GM19468 (cell line): ENCODE measurements around the gene TMA7.

Source experiments
- ATAC-seq: cut with Tn5 transposase; IDR thresholded peaks from one replicate; pipeline ENCODE4 v1.9.1; 2021; ENCODE audit warnings: mild to moderate bottlenecking, moderate library complexity, moderate number of reproducible peaks; ENCODE audit not compliant: unreplicated experiment; ENCODE audit errors: extremely low read depth

TMA7 gene

DNA sequence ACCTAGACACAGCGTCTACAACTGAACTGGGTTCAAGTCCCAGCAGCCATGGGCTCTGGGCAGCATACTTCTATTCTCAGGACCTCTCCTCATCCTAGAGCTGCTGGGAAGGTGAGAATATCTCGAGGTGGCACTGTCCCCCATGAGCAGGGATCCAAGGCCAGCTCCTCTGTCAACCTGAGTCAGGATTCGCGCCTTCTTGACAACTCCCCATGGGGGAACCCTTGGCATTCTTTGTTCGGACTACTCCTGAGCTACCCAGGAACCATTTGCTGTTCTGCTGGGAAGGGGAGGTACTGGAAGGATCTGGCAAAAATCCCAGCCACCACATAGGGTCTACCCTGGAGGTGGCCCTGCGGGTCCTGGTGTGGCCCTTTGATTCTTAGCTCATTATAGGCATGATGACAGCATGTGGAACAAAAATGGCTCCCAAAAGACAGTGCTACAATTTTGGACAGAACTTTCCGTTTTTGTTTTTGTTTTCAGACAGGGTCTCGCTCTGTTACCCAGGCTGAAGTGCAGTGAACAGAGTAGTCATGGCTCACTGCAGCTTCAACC, 32.4 kb upstream of the TMA7 start:
- ATAC-seq = no peak

DNA sequence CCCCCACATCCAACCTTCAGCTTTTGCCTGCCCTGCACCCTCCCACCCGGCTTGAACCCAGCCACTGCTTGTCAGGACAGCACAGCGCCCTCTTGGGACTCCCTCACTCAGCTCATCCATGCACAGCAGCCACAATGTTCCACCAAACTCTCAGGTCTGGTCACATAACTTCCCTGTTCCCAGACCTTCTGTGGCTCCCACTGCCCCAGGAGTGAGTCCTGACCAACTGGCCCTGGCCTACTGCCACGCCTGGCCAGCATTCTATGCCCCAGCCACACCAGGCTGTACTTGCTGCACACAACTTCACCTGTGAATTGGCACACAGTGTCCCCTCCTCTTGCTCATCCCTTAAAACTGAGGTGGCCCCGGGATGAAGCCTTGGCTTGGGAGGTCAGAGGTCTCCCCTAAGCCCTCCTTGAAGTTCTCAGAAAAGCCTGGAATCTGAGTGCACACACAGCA, 31.2 kb upstream of the TMA7 start:
- no peak for ATAC-seq

DNA sequence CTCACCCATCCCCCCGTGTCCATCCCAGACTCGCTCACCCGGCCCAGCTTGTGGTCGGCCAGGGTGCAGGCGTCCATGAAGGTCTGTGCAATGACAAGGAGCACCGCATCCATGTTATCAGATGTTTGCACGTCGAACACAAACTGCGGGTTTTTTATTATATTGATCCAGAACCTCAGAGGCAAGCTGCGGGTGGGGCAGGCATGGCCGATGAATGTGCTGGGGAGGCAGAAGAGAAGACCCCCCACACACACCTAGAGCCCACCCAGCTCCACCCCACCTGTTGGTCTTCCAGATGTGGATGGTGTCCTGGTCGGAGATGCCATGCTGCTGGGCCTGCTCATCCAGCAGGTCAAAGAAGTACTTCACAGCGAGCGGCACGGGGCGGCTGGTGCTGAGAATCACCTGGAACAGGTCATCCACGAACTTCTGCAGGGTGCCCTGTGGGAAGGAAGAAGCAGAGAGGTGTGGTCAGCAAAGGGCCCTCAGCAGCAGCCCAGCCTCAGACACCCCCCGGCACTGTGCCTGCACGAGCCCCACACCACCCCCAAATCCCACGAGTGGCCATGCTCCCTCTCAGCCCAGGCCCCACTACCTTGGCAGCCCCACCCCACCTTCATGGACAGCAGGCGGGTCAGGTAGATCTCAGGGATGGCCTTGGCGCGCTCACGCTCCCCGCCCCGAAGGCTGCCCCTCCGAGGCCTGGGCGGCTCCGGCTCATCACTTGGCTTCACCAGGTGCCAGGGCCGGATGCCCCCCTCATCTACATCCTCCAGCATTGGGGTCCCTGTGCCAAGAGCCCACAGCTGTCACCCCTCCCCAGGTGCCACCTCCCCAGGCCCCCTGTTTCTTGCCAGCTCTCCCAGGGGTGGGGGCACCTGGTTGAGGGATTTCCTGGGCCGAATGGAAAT, 30.5 kb upstream of the TMA7 start:
- ATAC-seq = no peak

DNA sequence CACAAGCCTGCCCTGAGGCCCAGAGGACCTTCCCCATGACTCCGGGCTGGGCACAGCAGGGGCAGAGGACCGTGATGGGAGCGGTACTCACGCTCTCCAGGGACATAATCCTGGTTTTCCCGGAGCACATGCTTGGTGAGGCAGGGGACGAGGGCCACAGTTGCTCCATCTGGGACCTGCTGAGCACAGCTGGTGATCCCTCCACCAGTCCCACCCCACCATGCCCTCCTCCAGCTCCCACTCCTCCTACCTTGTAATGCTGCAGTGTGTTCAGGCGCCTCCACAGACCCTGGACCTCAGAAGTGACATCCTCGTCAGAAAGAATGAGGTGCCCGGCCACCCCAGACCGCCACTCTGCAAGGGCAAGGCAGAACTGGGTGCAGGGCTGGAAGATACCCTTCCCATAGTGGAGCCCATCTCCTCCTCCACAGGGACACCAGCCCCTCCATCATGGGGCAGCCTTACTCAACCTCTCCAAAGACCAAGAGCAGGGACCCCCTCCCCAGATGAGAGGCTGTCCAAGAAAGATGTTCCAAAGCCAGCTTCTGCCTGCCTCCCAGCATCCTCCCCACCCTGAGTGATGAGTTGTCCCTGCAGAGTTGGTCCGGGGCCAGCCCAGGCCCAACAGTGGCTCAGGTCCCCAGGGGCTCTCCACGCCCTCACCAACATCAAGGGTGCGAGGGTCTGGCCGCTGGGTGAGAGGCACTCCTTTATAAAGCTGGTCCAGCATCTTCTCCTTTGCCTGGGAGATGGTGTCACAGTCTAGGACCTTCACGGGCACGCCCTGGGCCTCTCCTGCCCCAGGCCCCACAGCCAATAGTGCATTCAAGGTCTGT, 29.6 kb upstream of the TMA7 start:
- no peak for ATAC-seq

DNA sequence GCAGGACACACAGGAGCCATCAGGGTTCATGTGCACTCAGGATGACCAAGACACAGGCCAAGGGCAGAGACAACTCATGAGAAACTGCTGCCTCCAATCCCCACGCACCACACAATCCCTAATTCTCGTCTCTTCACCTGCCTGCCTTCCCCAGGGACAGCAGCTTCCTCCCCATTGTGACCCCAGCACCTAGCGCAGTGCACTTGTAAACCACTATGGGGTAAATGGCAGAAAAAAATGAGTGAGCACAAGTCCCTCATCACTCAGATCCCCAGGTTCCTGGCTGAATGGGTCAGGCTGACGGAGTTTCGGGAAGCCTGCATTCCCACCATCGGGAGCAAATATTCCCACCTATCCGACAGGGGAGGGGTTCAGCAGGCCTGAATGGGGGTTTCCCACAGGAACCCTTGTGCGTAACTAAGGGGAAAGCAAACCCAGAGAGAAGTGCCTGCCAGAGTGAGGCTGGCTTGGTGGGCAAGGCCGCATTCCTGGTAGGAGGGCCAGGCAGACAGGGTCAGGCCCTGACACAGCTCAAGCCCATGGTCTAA, 28.9 kb upstream of the TMA7 start:
- ATAC-seq = no peak

DNA sequence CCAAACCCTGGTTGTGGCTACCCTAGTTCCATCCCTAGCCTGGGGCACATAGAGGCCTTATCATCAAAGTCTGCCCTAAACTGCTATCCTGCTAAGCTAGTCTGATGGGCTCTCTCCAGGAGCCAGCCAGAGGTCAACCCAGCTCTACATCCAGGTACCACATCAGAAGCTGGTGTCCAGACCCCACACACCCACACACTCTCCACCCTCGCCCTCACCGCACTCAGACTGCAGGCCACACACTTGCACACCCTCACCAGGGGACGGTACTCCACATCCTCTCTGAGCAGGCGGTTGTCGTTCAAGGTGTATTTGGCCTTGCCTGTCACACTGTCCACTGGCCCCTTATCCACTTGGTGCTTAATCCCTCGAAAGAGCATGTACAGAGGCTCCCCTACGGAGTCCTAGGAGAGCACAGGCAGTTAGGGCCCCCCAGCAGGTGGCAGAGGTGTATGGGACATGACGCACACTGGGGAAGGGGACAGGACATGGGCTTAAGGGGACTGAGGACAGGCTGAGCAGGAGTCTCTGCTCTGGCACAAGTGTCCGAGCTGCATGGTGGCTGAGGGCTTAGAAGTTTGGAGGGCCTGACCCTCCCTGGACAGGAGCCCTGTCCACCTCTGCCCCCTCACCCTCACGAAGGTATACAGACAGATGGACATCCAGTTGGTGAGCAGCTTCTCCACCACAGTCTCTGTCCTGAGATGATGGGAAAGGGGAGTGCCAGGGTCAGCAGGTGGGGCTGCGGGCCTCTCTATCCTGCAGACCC, 28.3 kb upstream of the TMA7 start:
- no peak for ATAC-seq

DNA sequence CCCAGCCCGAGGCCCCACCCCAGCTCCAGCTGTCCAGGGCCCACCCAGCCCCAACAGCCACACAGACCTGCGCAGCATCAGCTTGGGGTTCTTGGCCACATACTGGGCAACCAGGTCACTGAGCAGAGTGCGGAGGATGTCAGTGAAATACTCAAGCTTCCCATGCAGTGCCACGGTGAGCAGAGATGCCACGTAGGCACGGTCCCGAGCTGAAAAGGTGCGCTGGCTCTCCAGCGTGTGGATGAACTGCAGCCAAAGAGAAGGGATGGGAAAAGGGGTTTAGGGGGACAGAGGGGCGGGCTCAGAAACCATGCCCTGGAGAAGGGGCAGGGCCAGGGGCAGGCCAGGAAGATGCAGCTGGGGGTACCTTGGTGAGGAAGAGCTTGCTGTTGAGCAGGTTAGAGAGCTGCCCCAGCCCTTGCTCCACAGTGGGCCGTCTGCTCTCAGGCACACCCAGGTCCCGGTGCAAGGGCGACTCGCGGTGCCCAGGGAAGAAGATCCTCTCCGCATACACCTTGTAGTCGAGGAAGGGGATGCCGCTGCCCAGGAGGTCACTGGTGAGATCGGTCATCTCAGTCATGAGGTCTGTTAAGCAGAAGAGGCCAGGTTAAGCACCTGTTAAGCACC, 27.6 kb upstream of the TMA7 start:
- no peak for ATAC-seq

DNA sequence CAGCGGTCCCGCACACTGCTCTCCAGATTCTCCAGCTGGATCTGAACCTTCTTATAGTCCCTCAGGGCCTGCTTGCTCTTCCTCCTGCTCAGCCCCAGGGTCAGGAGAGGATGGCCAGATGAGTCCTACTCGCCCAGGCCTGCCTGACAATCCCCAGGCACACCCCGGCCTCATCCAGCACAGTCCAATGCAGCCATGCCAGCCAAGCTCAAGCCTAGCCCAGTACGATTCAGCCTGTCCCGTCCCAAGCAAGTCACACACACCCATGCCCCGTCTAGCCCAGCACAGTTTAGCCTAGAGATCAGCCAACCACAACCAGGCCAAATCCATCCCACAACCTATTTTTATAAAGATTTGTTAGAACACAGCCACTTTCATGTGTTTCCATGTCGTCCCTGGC, 27.0 kb upstream of the TMA7 start:
- ATAC-seq = no peak

DNA sequence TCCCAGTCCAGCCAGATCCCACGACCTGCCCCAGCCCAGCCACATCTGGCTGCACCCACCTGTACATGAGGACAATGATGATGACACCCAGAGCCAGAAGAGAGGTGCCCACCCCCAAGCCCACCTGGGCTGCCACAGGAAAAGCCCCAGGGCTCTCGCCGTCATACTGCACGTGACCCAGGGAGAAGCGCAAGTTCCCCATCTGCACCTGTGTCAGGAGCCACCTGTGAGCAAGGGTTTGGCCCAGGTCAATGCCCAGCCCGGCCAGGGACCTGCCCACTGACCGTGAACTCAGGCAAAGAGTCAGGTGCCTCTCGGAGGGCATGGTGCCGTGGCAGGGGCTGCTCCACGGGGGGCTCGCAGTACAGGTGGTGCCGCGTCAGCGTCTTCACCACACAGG, 26.4 kb upstream of the TMA7 start:
- no peak for ATAC-seq

DNA sequence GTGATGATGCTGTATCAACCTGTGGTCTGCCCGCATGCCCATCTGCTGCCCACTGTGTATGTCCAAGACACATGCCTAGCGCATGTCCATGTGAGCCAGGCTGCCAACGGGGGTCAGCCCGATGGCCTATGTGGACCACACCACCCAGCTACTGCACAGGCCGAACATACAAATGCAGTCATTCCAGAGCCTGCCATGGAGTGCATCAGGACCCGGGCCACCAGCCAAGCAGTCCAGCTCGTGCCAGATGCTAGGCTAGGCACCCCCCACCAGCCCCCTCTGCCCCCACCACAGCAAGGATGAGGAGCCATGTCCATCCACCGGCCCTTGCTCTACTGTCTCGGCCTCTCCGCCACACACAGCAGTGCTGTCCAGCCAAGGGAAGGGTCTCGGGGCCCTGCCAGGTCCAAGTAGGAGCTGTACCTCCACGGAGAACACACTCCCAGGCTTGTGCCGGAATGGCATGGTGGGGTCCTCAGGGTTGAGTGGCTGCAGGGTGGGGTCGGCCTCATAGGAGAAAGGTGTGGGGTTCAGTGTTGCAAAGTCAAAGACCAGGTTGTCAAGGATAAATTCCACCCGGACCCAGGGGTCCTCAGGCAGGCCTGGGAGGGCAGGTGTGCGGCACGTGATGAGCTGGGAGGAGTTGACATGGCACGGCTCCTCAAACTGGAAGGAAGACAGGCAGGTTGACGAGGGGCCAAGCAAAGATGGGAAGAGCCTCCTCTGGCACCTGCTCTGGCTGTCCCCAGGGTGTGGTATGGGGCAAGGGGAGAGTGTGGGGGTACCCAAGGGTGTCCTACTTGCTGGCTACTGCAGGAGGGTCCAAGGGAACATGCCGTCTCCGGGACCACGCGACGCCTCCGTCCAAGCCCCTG, 25.4 kb upstream of the TMA7 start:
- ATAC-seq = no peak

DNA sequence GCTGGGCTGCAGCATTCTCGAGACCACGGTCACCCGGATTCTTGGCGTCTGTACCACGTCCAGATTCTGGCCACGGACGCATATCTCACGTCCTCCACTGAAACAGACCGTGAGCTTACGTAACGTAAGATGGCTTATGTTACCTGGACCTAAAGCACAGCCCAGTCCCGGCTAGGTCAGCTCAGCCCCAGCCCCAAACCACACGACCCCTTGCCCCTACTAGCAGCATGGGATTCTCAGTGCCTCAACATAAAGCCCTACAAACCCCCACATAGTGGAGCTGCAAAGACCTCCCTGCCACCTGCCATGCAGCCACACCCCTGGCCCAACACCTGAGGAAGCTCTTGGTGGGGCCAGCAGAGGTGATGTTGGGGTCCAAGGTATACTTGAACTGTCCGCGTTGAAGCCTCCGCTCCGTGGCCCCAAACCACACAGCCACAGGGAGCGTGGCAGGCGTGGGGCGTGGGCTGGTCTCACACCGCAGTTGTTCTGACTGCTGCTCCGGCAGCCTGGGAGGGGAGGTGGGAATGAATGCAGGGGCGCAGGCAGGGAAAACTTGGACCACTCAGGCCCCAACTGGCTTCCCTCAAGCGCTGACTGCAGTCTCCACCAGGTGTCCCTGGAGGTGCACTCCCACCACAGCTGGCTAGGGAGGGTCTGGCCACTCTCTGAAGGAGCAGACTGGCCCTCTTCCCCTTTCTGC, 24.7 kb upstream of the TMA7 start:
- no peak for ATAC-seq

DNA sequence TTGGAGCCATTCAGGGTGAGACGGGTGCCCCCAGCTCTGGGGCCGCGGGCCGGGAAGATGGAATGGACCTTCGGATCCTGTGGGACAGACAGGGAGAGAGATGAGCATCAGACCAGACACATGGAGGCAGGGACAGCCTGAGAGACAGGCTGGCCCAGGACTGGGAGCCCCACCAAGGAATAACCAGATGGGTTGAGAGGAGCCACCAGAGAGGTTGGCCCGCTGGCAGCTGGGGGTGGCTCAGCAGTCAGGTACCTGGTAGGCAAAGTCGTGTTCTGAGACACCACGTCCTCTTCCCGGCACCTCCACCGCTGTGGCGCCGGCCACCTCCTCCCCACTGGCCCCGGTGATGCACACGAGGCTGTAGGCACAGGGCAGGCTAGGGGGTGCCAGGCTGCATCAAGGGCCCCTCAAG, 24.0 kb upstream of the TMA7 start:
- ATAC-seq = no peak

DNA sequence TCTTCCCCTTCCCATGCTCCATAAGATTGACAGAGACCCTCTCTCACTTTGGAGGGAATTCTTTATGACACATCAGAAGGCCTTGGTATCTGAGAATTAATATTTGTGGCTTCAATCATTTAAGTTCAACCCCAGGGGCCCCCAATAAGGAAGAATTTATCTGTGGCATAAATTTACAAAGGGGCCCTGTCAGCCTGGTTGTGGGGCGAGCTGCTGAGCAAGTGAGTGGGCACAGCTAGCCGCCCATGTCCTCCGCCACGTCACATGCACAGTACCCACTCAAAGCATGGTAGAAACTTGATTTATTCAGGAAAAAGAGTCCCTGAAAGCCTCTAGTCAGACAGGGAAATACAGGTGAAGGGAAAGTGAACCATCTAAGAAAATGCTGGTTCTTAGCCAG, 23.5 kb upstream of the TMA7 start:
- ATAC-seq = no peak

DNA sequence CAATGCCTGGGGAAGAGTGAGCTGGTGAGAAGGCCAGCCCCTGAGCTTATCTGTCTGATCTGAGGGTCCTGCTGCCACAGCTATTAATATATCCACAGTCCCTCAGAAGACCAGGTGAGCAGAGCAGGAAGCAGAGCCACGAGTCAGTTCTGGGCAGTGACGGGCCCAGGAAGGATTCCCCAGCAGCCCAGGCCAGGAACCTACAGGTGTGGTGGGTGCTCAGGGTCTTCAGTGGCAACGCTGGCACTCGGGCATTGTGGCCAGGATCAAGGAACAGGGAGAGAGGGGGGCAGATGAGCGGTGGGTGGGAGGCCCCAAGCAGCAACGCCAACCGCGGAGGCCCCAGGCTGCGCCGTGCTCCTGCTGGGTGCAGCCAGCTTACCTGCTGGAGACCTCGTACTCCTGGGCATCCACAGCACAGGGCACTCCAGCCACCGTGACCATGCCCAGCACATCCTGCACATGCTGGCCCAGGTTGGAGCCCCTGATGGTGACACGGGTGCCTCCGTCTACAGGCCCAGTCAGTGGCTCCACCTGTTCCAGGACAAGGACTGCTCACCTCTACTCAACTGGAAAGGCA, 22.4 kb upstream of the TMA7 start:
- no peak for ATAC-seq

DNA sequence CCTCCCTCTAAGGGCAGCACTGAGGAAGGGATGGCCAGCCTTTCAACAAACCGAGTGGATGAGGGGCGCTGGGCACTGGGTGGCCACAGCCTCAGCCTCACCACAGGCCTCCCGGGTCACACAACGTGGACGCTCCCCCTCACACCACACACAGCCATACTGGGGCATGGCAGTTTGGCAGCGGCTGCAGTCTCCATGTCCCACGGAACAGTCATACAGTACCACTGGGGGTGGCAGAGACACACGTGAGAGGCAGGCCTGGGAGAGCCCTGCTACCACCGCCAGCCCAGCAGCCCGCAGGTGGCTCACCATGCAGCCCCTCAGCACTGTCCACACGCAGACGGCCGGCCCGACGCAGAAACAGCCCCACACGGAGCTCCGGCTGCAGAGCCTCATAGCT, 21.9 kb upstream of the TMA7 start:
- no peak for ATAC-seq

DNA sequence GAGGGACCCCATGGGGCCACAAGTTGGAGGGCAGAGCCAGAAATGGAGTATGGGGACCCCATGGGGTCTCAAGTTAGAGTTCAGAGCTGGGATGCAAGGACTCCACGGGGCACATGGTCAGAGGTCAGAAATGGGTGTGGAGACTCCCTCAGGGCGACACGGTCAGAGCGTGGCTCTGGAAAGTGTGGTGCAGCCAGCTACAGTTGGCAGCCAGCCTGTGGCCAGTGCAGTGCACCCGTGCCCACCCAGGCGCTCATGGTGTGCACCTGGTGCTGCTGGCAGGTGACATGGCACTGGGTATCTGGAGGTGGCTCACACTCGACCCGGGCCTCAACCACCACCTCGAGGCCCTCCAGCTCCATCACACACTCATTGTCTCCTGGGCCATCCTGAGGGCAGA, 21.4 kb upstream of the TMA7 start:
- no peak for ATAC-seq

DNA sequence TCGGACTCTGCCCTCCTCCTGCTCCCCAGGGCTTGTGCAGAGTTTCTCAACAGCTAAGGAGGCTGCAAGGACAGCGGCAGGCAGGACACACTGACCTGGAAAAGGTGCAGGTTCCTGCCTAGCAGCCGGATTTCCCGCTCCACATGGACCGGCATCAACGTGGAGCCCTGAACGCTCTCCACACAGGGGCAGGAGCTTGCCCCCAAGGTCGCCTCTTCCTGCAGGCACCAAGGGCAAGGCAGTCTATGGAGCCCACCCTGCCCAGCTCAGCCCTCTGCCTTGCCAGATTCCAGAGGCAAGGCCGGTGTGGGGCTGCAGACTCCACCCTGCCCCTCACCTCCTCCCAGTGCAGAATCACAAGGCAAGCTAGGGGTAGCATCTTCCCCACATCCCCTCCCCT, 20.9 kb upstream of the TMA7 start:
- no peak for ATAC-seq

DNA sequence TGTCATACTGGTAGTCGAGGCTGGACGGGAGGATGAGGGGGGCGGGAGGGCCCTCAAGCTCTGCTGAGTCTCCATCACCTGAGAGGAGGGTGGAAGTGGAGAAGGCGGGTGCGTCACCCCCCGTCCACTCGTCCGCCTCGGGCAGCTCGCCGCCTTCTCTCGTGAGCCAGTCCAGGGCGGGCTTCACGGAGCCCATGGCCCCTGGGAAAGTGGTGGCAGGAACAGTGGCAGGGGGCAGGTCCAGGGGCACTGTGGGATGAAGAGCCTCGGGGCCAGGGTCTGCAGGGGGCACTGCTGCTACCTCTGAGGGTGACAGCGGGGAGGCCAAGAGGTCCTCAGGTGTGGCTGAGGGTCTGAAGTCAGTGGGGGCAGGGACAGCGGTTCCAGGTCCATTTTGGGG, 20.5 kb upstream of the TMA7 start:
- no peak for ATAC-seq
